Activated T-cell treated with anti-CD3 and anti-CD28 coated beads, Interleukin-2, amount 50 U/mL, for 1 hour (primary cell): ENCODE results near the gene SLC35F1.

Experiments
- DNase-seq: peaks from one replicate; pipeline ENCODE4 v3.0.0-alpha.2; 2020

Gene SLC35F1

GRCh38 chr6:118319894-118320649 lies 413.0 kb downstream of the SLC35F1 start:
- DNase-seq, result no peak

- no peak for DNase-seq
Measured at GRCh38 chr6:118320652-118321051, 413.6 kb downstream of the SLC35F1 start.

- DNase-seq, result no peak
Measured at GRCh38 chr6:118324116-118324515, 417.1 kb downstream of the SLC35F1 start.

GRCh38 chr6:118325220-118325860 lies 418.3 kb downstream of the SLC35F1 start:
- no peak for DNase-seq

GRCh38 chr6:118326712-118327111 lies 419.6 kb downstream of the SLC35F1 start:
- DNase-seq, result no peak

DNA sequence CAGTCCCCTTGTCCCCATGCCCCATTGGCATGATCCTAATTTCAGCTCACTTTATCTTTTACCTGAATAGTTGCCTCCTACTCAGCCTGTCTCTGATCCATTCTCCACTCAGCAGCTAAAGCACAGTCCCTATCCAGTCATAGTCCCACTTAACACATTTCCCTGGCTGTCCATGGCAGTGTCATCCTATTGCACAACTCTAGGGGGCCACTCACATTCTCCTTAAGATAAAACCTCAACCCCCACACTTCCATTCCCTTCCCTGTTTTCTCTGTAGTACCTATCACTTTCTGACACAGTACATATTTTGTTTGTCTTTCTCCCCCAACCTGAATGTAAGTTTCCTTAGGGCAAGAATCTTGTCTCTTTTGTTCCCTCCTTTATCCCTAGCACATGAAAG lies 420.2 kb downstream of the SLC35F1 start:
- no peak for DNase-seq

GRCh38 chr6:118333772-118334171 lies 426.7 kb downstream of the SLC35F1 start:
- no peak for DNase-seq

- no peak for DNase-seq
Measured at GRCh38 chr6:118334634-118335033, 427.6 kb downstream of the SLC35F1 start.

DNA sequence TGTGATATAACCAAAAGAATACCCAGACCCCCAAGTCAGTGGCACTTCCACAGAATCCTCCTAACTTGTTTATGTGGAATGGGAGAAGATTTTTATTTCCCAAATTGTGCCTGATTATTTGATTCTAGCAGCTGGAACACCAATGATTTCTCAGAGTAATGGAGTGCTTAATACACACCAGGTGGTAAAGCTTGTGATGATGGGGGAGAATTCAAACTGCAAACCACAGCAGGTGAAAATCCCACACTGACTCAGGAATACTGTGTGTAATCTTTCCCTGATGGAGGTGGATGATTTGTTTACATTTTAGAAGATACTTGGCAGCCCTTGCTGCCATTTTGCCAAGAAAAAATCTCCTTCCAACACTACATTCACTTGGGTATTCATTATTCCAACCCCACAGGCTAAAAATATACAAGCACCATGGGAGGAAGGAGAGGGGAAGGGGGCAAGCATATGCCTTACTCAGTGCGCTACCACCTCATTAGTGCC lies 428.3 kb downstream of the SLC35F1 start:
- no peak for DNase-seq

DNA sequence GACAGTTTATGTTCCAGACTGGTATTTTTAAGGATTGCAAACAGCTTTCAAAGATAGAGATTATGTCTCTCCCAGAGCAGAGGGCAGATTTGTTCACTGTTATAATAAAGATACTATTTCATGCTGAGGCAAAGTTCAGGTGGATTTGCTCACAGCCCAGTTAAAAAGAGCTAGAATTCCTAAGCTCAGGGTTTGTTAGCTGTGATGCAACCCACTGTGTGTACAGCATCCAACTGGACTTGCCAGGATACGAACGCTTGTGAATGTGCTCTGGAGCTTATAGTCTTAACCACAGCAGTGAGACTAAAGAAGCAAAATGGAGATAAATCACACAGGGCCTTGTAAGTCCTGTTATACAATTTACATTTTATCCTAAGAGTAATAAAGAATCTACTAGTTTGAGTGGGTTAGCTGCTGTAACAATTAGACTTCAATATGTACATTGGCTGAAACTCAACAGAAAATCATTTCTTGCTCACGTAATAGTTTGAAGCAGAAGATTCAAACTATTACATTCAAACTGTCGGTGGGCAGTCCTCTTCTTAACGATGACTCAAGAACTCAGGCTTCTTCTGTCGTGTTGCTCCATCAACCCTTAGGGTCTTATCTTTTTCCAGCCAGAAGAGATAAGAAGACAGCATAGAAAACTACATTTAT lies 437.1 kb downstream of the SLC35F1 start:
- no peak for DNase-seq

GRCh38 chr6:118350881-118351430 lies 443.9 kb downstream of the SLC35F1 start:
- no peak for DNase-seq

GRCh38 chr6:118353564-118353963 lies 446.5 kb downstream of the SLC35F1 start:
- no peak for DNase-seq

GRCh38 chr6:118354641-118355040 lies 447.6 kb downstream of the SLC35F1 start:
- DNase-seq, result no peak

DNA sequence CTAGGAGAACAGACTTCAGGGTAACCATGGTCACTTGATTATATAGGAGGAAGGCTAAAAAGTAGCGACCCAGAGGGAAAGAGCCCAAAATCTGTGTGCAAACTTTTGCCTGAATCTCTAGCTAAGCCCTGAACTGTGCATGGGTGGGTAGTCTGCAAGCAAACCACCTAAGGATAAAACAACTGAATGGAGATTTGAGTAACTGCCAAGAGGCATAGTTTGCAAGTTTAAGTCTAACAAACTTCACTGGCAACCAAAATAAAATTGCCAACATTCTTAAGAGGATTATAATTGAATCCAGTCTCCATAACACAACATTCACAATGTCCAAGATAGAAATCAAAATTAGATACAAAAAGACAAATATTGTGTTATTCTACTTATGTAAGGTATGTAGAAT lies 449.0 kb downstream of the SLC35F1 start:
- DNase-seq, result no peak

DNA sequence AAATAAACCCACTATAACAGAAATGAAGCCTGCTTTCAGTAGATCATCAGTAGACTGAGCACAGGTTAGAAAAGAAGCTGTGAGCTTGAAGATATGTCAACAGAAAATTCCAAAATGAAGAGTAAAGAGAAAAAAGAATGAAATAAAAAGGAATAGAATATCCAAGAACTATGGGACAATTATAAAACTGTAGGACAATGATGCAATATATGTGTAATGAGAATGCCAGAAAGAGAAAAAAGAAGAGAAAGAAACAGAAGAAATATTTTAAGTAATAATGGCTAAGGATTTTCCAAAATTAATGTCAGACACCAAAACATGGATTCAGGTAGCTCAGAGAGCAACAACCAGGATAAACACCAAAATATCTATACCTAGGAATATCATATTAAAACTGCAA lies 449.6 kb downstream of the SLC35F1 start:
- DNase-seq, result no peak
